GM18909 (cell line): ENCODE measurements around the gene GAA.

Experiments used
- ATAC-seq: cut with Tn5 transposase; IDR thresholded peaks from one replicate; pipeline ENCODE4 v1.9.1; 2021; ENCODE audit warnings: mild to moderate bottlenecking; ENCODE audit not compliant: unreplicated experiment, poor library complexity

The GAA gene

DNA sequence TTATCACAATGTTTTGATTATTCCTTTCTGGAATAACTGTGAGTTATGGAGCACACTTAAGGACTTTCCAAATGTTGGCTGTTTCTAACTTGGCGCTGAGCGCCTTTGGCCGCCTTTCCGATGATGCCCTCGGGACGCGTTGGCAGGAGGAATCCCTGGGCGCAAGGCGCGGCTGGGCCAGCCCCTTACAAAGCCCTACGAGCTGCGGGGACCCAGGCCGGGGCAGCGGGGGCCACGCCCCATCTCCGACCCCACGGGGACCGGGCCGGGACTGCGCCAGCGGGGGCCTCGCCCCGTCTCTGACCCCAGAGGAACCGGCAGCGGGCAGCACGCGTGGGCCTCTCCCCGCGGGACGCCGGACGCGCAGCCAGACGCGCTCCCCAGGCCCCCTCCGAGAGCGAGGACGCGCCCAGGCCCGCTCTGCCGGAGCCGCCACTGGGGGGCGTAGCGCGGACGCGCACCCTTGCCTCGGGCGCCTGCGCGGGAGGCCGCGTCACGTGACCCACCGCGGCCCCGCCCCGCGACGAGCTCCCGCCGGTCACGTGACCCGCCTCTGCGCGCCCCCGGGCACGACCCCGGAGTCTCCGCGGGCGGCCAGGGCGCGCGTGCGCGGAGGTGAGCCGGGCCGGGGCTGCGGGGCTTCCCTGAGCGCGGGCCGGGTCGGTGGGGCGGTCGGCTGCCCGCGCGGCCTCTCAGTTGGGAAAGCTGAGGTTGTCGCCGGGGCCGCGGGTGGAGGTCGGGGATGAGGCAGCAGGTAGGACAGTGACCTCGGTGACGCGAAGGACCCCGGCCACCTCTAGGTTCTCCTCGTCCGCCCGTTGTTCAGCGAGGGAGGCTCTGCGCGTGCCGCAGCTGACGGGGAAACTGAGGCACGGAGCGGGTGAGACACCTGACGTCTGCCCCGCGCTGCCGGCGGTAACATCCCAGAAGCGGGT is at the start of gene GAA:
Gene GAA (plus strand): TSS at position 571 of the 935 bp plus-strand sequence. CDS start 3,006 bp downstream, outside the sequence.
- ATAC-seq = peak; percentile 78

DNA sequence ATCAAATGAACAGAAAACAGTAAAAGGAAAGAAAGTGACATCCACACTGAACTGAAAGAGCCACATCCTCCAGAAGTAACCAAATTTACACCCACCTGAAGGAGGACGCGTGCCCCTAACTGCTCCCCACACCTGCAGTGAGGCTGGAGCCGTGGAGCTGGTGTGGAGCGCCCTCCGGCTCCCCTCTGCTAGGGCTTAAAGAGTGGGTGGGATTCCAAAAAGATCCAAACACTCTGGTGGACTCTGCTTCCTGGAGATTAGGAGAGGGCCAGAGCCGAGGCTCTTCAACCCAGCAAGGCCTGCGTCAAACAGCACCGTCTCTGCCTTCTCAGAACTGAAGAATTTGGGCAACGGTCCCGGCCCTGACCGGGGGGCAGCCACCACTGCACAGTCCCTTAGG is 49.7 kb upstream of the GAA start:
- ATAC-seq = no peak

DNA sequence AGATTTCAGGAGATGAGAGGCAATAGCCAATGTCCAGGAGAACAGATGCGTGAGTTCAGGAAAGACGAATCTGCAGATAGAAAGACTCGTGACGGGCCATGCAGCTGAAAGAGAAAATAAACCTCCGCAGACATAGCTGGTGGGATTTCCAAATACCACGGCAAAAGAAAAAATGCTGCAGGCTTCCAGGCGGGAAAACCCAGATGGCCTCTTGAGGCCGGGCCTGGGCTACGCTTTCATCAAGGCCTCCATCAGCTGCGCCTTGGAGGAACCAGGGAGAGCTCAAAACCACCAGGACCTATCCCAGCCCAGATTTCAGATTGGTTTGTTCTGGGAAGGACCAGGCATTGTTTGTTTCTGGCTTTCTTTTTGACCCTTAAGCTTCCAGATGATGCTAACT is 48.3 kb upstream of the GAA start:
- no peak for ATAC-seq

DNA sequence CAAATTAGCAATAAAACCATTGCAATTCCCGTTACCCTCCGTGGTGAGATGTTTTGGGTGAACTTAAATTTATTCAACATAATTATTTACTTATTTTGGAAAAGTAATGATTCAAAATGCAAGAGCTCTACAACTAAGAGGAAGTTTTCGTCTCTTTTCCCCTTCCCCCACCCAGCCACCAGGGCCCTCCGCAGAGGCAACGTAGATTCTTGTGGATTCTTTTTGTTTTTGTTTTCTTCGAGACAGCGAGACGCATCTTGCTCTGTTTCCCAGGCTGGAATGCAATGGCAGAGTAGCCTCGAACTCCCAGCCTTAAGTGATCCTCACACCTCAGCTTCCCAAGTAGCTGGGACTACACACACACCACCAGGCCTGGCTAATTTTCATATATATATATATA is 45.8 kb upstream of the GAA start:
- ATAC-seq = no peak

DNA sequence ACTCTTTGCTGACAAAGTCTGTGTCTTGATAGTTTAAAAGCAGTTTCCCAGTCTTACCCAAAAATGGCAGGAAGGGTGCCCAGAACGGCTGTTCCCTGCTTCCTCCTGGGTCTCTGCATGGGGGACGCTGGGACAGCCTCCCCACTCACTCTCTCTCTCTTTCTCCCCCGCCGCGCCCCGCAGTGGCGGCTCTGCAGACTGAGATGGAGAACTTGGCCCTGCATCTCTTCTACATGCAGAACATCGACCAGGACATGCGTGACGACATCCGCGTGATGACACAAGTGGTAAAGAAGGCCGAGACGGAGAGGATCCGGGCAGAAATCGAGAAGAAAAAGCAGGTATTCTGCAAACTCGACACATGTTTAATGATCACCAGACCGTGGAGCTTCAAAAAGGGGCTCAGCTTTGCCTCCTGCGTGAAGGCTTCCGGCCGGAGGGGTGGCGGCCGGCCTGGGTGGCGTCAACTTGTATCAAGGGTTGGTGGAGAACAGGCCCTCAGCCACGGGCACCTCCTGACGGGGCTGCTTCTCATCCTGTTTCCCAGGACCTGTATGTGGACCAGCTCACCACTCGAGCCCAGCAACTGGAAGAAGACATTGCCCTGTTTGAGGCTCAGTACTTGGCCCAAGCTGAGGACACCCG is 42.9 kb upstream of the GAA start:
- no peak for ATAC-seq

DNA sequence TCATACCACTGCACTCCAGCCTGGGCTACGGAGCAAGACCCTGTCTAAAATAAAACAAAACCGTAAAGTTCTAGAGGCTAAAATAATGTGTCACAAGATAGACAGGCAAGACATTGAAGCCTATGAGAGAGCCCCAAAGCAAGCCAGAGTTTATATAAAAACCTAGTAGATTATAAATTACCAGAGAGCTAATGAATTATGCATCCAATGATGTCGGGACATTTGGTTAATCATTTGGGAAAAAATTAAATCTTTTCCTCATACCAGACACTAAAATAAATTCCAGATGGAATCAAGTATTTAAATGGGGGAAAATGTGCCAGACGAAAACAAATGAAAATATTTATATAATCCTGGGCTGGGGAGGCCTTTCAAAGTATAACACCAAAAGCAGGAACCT is 40.7 kb upstream of the GAA start:
- no peak for ATAC-seq

DNA sequence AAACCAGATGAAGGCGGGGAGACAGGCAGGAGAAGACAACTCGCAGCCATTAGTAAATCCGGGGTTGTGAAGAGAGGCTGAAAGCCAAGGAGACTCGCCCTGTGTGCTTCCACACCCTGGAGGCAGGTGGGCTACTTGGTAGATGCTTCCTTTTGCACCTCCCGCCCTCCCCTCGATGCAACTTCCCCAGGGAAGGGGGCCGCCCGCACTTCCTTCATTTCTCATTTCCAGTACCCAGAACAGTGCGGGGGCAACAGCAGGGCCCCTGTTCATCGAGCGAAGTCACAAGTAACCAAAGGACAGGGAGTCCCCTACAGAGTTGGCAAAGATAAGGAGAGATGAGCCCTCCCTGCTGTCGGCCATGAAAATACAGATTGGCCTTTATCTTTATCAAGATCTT is 40.0 kb upstream of the GAA start:
- ATAC-seq = no peak

DNA sequence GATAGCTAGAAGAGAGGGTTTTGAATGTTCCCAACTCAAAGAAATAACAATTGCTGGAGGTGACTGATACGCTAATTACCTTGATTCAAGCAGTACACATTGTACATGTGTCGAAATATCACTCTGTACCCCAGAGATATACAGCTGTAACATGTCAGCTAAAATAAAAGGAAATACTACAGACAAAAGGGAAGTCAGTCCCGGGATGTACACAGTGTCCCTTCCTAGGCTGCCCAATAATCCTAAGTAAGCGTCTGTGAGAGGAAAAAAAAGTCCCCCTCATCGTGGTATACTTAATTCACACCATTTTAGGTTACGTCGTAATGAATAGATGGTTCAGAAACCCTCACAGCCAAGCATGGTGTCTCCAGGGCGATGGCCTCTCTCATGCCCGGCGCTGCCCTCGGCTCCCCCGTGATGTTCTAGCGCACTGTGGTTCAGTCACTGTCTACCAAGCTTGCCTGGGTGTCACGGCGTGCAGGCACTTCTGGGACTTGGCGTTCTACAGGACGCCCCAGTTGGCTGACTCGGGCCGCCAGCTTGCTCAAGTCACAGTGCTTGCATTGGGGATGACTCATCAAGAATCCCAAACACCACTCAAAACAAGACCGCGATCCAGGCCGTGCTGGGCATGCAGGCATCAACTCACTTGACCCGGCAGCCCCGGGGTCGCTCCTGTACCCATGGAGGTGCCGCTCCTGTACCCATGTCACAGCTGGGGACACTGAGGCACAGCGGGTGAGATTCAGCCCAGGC is 37.4 kb upstream of the GAA start:
- ATAC-seq = no peak

DNA sequence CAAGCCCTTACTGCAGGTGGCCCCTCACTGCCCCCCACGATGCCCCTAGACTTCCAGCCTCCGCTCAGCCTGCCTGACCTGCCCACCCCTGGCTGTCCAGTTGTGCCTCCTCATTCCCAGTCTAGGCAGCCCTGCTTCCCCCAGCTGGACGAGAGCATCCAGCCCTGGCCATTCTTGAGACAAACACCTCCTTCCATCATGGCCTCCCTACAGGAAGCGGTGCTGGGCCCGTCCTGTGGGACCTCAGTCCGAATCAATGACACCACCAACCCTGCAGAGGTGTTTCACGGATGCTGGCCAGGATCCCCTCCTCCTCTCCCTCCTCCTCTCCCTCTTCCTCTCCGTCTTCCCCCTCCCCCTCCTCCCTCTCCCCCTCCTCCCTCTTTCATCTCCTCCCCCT is 36.7 kb upstream of the GAA start:
- ATAC-seq = no peak

DNA sequence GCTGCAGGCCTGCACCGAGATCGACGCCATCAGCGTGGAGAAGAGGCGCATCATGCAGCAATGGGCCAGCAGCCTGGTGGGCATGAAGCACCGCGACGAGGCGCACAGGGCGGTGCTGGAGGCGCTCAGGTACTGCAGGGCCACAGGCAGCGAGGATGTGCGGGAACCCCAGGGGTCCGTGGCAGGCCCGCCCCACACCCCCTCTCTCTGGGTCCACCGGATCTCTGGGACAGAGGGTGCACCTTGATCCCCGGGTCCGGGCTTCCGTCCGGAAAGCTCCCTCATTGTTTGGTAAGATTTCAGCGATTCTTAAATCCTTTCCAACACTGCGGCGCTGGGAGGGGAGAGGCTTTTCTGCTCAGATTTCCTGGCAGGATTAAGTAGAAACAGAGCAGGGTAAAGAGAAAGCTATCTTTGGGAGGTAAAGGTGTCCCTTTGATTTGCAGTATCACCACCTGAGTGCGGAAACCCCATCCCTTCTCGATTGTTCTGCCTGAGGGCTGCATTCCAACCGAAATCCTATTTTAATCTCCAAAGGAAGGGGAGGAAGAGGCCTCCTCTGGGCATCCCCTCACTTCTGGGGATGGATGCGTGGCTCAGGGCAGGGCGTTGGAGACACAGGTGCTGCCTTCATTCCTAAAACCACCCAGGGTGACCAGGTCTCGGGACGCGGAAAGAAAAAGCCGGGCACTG is 35.8 kb upstream of the GAA start:
- ATAC-seq = no peak

DNA sequence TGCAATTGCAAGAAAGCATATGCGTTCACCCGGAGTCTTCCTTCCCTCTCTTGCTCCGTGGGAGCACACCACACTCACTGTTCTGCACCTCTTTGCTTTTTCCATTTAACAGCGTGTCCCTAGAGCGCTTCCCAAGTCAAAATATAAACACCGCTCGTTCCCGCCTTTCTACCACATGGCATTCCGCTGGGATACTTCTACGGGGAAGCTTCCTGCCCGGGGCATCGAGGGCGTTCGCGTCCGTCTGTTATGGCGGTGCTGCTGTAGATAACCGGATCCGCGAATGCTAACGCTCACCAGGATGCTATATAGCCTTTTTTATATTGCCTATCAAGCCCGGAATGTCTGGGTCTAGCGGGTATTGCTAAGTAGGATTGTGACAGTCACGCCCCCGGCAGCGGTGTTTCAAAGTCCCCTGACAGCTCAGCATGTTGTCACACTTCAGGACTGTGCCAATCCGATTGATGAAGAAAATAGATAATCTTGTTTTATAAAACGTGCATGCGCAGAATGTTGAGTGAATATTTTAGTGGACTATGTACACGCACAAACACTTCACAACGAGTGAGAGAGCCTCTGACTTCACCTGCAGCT is 33.9 kb upstream of the GAA start:
- no peak for ATAC-seq

DNA sequence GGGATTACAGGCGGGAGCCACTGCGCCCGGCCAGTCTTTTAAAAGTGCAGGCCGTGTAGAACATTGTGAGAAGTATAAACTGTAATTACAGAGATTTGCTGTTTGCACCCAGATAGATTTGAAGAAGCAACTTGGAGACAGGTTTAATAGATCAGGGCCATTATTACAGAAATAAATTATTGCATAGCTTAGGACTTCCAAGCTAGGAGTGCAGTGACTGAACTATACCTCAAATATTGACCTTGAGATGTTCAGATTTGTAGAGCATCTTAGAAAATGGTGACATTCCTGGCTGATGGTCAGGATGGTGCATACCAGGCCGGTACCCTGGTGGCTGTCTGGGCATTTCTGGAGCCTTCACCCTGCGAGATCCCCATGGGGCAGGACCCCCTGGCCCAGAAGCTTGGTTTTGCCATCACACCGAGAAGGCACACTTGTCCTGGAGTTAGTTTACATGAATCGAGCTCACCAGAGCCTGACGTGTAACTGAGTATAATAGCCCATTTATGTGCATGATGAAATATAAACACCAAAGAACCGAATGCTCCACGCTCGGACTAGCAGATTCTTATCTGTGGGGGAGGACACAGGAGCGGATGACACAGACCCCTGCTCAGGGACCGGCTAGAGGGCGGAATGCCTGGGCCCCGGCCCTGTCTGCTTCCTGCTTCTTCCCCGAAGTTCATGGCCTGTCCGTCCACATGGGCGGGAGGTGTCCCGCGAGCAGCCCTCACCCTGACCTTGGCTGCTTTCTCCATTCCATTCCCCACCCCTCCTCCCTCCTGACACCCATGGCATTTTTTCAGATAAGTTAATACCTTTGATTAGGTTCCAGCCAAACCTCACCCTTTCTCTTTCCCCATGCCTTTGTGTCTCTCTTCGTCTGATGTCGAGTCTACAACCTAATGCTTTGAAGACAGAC is 32.8 kb upstream of the GAA start:
- no peak for ATAC-seq

DNA sequence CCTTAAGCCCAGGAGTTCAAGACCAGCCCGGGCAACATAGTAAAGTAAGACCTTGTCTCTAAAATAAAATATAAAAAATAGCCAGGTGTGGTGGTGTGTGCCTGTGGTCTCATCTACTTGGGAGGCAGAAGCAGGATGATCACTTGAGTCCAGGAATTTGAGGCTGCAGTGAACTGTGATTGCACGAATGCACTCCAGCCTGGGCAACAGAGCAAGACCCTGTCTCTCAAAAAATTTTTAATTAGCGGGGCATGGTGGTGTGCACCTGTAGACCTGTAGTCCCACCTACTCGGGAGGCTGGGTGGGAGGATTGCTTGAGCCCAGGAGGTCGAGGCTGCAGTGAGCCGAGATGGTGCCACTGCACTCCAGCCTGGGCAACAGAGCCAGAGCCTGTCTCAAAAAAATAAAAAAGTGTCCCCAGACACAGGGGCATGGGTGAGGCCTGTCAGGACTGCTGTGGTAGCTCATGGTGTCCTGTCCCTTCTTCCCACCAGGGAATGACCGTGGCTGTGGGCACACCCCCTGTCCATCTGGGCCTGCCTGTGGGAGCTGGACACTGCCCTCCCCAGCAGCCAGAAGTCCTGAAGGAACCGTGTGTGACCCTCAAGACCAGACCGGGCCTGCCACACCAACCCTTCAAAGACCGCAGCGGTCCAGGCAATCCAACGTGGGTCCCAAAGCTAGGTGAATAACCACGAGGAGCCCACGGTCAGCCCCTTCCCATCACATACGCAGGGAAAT is 30.8 kb upstream of the GAA start:
- no peak for ATAC-seq

DNA sequence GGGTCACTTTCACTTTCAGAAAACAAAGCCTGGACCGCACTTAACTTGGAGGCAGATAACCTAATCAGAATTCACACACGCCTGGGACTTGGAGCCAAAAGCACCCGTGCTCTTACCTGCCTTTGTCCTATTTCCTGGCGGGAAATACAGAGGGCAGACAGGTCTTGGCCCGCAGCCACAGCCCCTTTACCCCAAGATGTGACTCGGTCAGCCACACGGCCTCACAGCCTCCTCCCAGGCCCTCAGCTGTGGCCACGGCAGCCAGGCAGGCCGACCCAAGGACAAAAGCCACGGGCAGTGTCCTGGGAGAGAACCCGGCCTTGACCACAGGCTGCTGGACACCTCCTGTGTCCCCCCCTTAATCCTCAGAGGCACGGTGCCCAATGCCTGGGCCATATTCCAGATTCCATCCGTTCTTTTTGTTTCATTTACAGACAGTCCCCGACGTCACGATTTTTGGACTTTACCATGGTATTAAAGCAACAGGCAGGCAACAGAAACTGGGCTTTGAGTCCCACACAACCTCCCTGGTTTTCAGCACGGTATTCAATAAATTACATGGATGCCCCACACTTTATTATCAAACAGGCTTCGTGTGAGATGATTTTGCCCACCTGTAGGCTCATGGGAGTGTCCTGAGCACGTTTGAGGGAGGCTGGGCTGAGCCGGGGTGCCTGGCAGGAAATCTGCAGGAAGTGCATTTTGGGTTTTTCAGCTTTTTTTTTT is 30.1 kb upstream of the GAA start:
- no peak for ATAC-seq

DNA sequence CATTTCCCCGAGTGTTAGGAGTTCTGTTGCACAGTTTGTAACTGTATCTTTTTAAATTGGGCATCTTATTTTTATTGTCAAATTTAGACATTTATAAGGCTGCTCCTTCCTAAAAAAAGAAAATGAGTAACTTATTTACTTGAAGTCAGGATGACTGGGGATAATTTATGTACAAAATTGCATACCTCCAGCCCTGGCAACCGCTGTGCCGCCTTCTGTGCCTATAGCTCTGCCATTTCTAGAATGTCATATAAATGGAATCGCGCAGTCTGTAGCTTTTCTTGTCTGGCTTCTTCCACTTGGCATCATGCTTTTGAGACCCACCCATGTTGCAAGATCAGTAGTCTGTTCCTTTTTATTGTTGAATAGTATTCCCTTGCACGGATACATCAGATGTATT is 29.0 kb upstream of the GAA start:
- no peak for ATAC-seq

DNA sequence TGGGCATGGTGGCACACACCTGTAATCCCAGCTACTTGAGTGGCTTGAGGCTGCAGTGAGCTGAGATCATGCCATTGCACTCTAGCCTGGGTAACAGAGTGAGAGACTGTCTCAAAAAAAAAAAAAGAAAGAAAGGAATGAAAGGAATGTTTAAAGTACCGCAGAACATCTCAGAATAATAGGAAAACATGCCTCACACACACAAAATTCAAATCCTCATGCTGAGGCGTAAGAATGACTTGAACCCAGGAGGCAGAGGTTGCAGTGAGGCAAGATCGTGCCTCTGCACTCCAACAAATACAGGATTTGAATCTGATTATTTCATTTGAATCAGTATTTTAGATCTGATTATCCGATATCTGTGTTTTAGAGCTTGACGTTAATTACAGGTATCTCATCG is 21.3 kb upstream of the GAA start:
- no peak for ATAC-seq

DNA sequence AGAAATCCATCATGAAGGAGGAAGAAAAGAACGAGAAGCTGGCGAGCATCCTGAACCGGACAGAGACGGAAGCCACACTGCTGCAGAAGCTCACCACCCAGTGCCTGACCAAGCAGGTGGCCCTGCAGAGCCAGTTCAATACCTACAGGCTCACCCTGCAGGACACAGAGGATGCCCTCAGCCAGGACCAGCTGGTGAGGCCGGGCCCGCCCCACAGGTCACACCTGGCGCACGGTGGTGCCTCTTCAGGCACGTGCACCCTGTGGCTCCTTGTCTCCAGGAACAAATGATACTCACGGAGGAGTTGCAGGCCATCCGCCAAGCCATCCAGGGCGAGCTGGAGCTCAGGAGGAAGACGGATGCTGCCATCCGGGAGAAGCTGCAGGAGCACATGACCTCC is 19.8 kb upstream of the GAA start:
- no peak for ATAC-seq
